DOHH2 (cell line): ENCODE measurements around the gene KCNK5.

Experiments used
- H3F3A ChIP-seq: fragments of 200-600 bp; sonication (generic), shearing (Covaris generic); 2 replicates; pipeline ENCODE4 v1.6.0; 2016; ENCODE audit warnings: antibody characterized with exemption, mild to moderate bottlenecking; ENCODE audit not compliant: control insufficient read depth, insufficient read depth
- H3K27ac ChIP-seq: fragments of 200-600 bp; sonication (generic); 2 replicates; pipeline ENCODE4 v1.5.1; 2014; ENCODE audit warnings: low read depth, mild to moderate bottlenecking, low read length, moderate library complexity
- H3K27me3 ChIP-seq: fragments of 200-600 bp; sonication (generic); 2 replicates; pipeline ENCODE4 v1.6.1; 2014; ENCODE audit warnings: mild to moderate bottlenecking, low read length, mixed read lengths; ENCODE audit not compliant: control insufficient read depth
- H3K36me3 ChIP-seq: fragments of 200-600 bp; sonication (generic); 2 replicates; pipeline ENCODE4 v1.6.1; 2014; ENCODE audit warnings: mild to moderate bottlenecking, low read length, moderate library complexity, mixed read lengths; ENCODE audit not compliant: control insufficient read depth
- H3K4me1 ChIP-seq: fragments of 200-600 bp; sonication (generic); 2 replicates; pipeline ENCODE4 v1.6.1; 2014; ENCODE audit warnings: mild to moderate bottlenecking, low read length, mixed read lengths; ENCODE audit not compliant: control insufficient read depth
- H3K4me2 ChIP-seq: fragments of 200-600 bp; sonication (generic); 2 replicates; pipeline ENCODE4 v1.6.0; 2014; ENCODE audit warnings: mild to moderate bottlenecking, low read length, moderate library complexity
- H3K4me3 ChIP-seq: fragments of 200-600 bp; sonication (generic); 2 replicates; pipeline ENCODE4 v1.5.1; 2014; ENCODE audit warnings: mild to moderate bottlenecking, low read length, mixed read lengths
- H3K79me2 ChIP-seq: fragments of 200-600 bp; sonication (generic); 2 replicates; pipeline ENCODE4 v1.6.1; 2014; ENCODE audit warnings: mild to moderate bottlenecking, low read length, mixed read lengths; ENCODE audit not compliant: control insufficient read depth
- H3K9me2 ChIP-seq: fragments of 200-600 bp; sonication (generic); replicated peaks from 2 replicates; pipeline ENCODE4 v1.6.1; 2014; ENCODE audit warnings: mild to moderate bottlenecking, low read length, mixed read lengths; ENCODE audit not compliant: control insufficient read depth
- H3K9me3 ChIP-seq: fragments of 200-600 bp; sonication (generic); 2 replicates; pipeline ENCODE4 v1.6.1; 2014; ENCODE audit warnings: antibody characterized with exemption, low read length, mixed read lengths; ENCODE audit not compliant: control insufficient read depth, insufficient read depth
- H4K20me1 ChIP-seq: fragments of 200-600 bp; sonication (generic); 2 replicates; pipeline ENCODE4 v1.6.0; 2014; ENCODE audit warnings: low read depth, mild to moderate bottlenecking, antibody characterized with exemption, low read length, moderate library complexity; ENCODE audit not compliant: control insufficient read depth, insufficient read depth
- CTCF ChIP-seq: fragments of 200-600 bp; sonication (generic); IDR thresholded peaks from one replicate; pipeline ENCODE4 v1.5.1; 2014; ENCODE audit warnings: antibody characterized with exemption, mild to moderate bottlenecking, low read depth, low read length; ENCODE audit not compliant: poor library complexity, severe bottlenecking
- EZH2phosphoT487 ChIP-seq: fragments of 200-600 bp; sonication (generic); IDR thresholded peaks from 2 replicates; pipeline ENCODE4 v1.6.1; 2017; ENCODE audit warnings: borderline replicate concordance, mild to moderate bottlenecking, antibody characterized with exemption, low read length, moderate library complexity, mixed read lengths

The KCNK5 gene

GRCh38 chr6:39156801-39157200 is 72.5 kb downstream of the KCNK5 start:
- no peaks in the 10 kb centered on the region for H3K4me1 ChIP-seq
- no peaks in the 10 kb centered on the region for H4K20me1 ChIP-seq
- no peak overlapping the region for H3K4me2 ChIP-seq
- H3K27ac ChIP-seq: no peak overlapping the region
- no peaks in the 10 kb centered on the region for H3K79me2 ChIP-seq
- H3K9me3 ChIP-seq: no peaks in the 10 kb centered on the region
- no peak for TF ChIP-seq EZH2phosphoT487
- TF ChIP-seq CTCF: no peak
- H3K27me3 ChIP-seq: no peaks in the 10 kb centered on the region
- H3K9me2 ChIP-seq: no peaks in the 10 kb centered on the region
- no peak overlapping the region for H3K4me3 ChIP-seq
- H3K36me3 ChIP-seq: no peaks in the 10 kb centered on the region
- no peaks in the 10 kb centered on the region for H3F3A ChIP-seq

DNA sequence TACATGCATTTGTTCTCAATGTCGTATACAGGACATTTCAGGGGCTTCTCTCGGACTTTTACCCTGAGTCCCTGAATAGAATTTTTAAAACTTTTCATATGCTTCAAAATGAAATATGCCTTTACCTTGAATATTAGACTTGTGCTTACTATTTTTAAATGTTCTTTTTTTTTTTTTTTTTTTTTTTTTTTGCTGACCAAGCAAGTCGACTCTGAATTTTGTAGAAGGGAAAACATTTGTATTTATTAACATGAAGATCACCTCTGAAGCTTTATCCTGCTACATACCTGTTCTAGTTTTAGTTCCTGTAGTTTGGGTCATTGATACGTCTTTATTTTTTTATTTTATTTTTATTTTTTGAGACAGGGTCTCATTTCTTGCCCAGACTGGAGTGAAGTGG is 74.6 kb downstream of the KCNK5 start:
- Histone ChIP-seq H3K9me2 (no peaks in the 10 kb centered on the region), H4K20me1 (no peaks in the 10 kb centered on the region), H3K27ac (no peak overlapping the region), H3K27me3 (peaks cover 6% of the 10 kb centered on the region; the same call in 1 of the 2 replicates), H3K79me2 (no peaks in the 10 kb centered on the region), H3F3A (no peaks in the 10 kb centered on the region), H3K36me3 (no peaks in the 10 kb centered on the region), H3K9me3 (no peaks in the 10 kb centered on the region), H3K4me2 (no peak overlapping the region), H3K4me3 (no peak overlapping the region), H3K4me1 (no peaks in the 10 kb centered on the region)
- TF ChIP-seq EZH2phosphoT487: no peak
- TF ChIP-seq CTCF: no peak

DNA sequence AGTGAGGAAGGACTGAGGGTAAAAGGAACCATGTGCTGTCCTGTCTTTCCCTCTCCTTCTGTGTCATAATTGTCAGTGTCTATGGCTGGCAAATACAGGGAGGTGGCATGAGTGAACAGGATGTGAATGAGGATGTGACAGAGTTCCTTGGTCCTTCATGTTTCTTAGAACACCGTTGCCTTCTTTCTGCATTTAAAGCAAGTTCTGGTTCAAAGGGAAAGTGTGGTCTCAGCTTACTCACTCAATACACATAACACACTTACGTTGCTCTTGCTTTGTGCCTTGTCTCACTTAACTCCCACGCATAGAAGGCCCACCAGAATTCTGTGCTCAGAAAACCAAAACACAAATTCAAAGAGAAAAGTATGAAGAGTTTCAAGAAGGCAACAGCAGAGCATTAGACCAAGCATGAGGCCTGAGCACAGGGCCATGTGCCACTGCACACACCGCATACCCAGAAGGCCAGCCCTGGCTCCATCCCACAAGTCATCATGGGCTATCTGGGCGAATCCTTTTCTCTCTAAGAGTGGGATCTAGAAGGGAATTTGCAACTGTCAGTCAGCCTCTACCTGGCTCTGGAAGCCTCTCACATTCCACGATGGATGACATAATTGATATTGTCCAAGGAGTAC is 75.4 kb downstream of the KCNK5 start:
- H3F3A ChIP-seq: no peaks in the 10 kb centered on the region
- peaks cover 7% of the 10 kb centered on the region; the same call in 1 of the 2 replicates for H3K27me3 ChIP-seq
- no peaks in the 10 kb centered on the region for H3K9me2 ChIP-seq
- no peaks in the 10 kb centered on the region for H3K79me2 ChIP-seq
- no peak for TF ChIP-seq EZH2phosphoT487
- no peak for TF ChIP-seq CTCF
- no peaks in the 10 kb centered on the region for H3K36me3 ChIP-seq
- no peak overlapping the region for H3K4me3 ChIP-seq
- no peak overlapping the region for H3K4me2 ChIP-seq
- no peaks in the 10 kb centered on the region for H4K20me1 ChIP-seq
- no peak overlapping the region for H3K27ac ChIP-seq
- no peaks in the 10 kb centered on the region for H3K4me1 ChIP-seq
- no peaks in the 10 kb centered on the region for H3K9me3 ChIP-seq
